Activated T-cell treated with anti-CD3 and anti-CD28 coated beads, Interleukin-2, amount 50 U/mL, for 72 hours (primary cell): ENCODE measurements around the gene GAL3ST1. TPM values are rescaled to one million over a fixed set of nuclear protein-coding genes. Genes with fewer than 3 reads are reported as not detected.

ENCODE experiments used
- ATAC-seq, 2 donors: fragments of 150-1000 bp; cut with Tn5 transposase; replicated peaks in 1 of 2; 2 replicates each; pipeline ENCODE4 v1.10.0; 2021; ENCODE audit warnings: moderate library complexity in 2 of 2, mild to moderate bottlenecking in 1 of 2
- DNase-seq, 2 donors: peaks; one replicate each; pipeline ENCODE4 v3.0.0; 2021 to 2022; ENCODE audit warnings: mixed read lengths in 1 of 2
- H3K27ac Mint-ChIP-seq: one replicate; pipeline ENCODE4 v1.8.0; 2022; ENCODE audit warnings: mild to moderate bottlenecking, moderate library complexity, mixed read lengths
- H3K27me3 Mint-ChIP-seq: one replicate; pipeline ENCODE4 v1.8.0; 2022; ENCODE audit warnings: low read depth, mixed read lengths
- H3K36me3 Mint-ChIP-seq, 2 donors: one replicate each; pipeline ENCODE4 v1.8.0; 2022; ENCODE audit warnings: mixed read lengths in 2 of 2, mild to moderate bottlenecking in 1 of 2; ENCODE audit not compliant: insufficient read depth in 2 of 2
- H3K4me1 Mint-ChIP-seq: one replicate; pipeline ENCODE4 v1.8.0; 2022; ENCODE audit warnings: low read depth, mixed read lengths
- H3K4me3 Mint-ChIP-seq, 2 donors: one replicate each; pipeline ENCODE4 v1.8.0; 2022; ENCODE audit warnings: mild to moderate bottlenecking in 2 of 2, mixed read lengths in 2 of 2, moderate library complexity in 2 of 2
- H3K9me3 Mint-ChIP-seq, 2 donors: one replicate each; pipeline ENCODE4 v1.8.0; 2022; ENCODE audit warnings: mixed read lengths in 2 of 2
- total RNA-seq, 2 donors: library from RNA; stranded (reverse); gene quantifications; one replicate each; pipeline ENCODE4 v1.2.3, GENCODE V29; 2022

Gene GAL3ST1
- total RNA-seq, 2 donors from 2014 or later: 1.1 to 1.7 TPM

DNA sequence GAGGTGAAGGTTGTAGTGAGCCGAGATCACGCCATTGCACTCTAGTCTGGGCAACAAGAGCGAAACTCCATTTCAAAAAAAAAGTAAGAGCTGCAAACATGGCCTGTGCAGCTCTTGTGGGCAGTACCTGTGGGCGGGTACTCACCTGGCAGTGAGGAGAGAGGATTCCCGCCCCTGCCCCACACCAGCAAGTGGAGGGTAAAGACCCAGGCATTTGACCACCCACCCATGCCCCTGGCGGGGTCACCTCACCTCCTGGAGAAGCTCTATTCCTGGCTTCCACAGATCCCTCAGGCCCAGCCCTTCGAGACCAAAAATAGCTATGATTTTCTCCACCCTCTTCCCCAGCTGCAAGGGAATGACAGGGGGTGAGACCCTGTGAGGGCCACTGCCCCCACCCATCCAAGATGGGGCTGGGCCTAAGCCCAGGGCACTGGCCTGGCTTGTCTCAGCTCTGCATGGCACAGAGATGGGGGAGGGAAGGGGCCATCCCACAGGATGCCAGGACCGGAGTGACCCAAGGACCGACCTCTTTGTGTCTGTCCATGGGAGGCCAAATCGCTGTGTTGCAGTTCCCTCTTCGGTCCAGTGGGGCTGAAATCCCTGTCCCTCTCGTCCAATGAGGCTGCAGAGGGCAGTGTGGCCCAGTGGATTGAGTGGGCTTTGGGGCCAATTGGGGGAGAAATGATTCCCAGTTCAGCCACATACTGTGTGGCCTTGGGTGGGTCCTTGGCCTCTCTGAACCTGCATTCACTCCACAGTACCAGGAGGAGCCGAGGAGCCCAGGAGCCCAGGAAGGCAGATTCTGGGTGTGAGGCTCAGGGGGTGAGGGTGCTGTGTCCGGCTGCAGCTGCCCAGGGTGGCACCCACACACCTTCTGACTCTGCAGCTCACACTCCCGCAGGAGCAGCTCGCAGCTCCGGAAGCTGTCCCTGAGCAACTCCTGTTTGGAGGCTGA lies 42.5 kb downstream of the GAL3ST1 start:
- Mint-ChIP-seq H3K9me3 (no peaks in the 10 kb centered on the region), H3K36me3 (no peaks in the 10 kb centered on the region), H3K4me1 (no peaks in the 10 kb centered on the region), H3K27me3 (no peaks in the 10 kb centered on the region), H3K27ac (no peak overlapping the region), H3K4me3 (no peak overlapping the region)
- ATAC-seq: no peak
- no peak for DNase-seq

DNA sequence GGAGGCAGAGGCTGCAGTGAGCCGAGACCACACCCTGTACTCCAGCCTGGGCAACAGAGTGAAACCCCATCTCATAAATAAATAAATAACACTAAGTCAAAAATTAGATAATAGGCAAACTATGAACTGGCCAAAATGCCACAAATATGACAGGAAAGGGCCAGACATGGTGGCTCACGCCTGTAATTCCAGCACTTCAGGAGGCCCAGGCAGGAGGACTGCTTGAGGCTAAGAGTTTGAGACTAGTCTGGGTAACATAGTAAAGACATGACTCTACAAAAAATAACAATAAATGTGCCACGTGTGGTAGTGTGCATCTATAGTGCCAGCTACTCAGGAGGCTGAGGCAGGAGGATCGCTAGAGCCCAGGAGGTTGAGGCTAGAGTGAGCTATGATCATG lies 47.8 kb downstream of the GAL3ST1 start:
- no peaks in the 10 kb centered on the region for H3K4me1 Mint-ChIP-seq
- no peak overlapping the region for H3K4me3 Mint-ChIP-seq
- ATAC-seq (no peak), DNase-seq (no peak)
- H3K36me3 Mint-ChIP-seq: no peaks in the 10 kb centered on the region
- no peaks in the 10 kb centered on the region for H3K9me3 Mint-ChIP-seq
- no peak overlapping the region for H3K27ac Mint-ChIP-seq
- H3K27me3 Mint-ChIP-seq: no peaks in the 10 kb centered on the region

DNA sequence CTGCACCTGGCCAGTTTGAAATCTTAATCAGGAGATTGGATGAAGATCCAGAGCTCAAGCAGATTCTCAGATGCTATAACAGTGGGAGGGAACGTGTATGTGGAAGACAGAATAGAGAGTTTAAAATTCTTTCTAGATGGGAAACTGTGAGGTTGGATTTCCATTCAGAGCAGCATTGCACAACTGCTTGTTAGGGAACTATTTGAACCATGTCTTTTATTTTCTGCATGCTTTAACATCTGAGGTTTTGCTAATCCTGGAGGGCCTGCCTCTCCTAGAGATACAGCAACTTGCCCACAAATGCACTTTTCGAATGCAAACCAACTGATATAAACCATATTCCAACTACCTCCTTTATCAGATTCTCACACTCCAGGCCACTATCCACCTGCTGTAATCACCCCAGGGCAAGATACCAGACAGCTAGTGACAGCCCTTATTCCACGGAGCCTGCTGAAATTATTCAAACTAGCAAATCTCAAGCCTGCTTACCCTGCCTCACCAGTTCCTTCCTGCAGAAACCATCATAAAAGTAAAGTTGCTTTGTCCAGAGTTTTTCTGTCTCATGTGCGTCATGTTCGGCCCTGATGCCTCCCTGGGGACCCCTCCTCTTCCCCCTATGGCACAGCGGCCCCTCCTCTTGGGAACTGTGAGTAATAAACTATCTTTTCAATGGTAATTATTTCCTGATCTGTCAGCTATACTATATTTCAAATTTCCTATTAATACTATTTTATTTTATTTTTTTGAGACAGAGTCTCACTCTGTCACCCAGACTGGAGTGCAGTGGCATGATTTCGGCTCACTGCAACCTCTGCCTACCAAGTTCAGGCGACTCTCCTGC lies 50.6 kb downstream of the GAL3ST1 start:
- Mint-ChIP-seq H3K27ac (no peak overlapping the region), H3K36me3 (no peaks in the 10 kb centered on the region), H3K9me3 (no peaks in the 10 kb centered on the region), H3K27me3 (no peaks in the 10 kb centered on the region), H3K4me3 (no peak overlapping the region), H3K4me1 (no peaks in the 10 kb centered on the region)
- no peak for ATAC-seq
- no peak for DNase-seq

DNA sequence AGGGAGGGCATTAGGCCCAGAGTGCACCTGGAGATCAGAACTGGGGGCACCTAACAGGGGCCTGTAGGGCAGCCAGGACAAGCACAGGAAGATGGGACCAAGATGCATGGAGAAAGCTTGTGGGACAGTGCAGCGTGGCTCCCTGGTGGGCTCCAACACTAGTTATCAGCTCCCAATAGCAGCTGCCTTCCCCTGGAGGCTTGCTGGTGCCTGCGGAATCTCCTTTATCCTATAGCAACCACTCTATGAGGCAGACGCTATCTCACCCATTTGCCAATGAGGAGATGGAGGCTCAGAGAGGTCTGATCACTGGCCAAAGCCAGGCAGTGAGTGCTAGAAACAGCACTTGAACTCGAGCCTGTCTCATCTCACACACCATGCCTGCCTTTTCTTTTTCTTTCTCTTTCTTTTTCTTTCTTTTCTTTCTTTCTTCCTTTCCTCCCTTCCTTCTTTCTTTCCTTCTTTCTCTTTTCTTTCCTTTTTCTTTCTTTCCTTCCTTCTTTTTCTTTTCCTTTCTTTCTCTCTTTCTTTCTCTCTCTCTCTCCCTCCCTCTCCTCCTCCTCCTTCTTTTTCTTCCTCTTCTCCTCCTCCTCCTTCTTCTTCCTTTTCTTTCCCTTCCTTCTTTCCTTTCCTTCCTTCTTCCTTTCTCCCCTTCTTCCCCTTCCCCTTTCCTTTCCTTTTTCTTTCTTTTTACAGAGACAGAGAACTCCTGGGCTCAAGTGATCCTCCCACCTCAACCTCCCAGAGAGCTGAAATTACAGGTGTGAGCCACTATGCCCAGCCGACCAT lies 52.9 kb downstream of the GAL3ST1 start:
- Mint-ChIP-seq H3K36me3 (no peaks in the 10 kb centered on the region), H3K27ac (no peak overlapping the region), H3K4me1 (no peaks in the 10 kb centered on the region), H3K9me3 (no peaks in the 10 kb centered on the region), H3K27me3 (no peaks in the 10 kb centered on the region), H3K4me3 (no peak overlapping the region)
- ATAC-seq: no peak
- DNase-seq: no peak

DNA sequence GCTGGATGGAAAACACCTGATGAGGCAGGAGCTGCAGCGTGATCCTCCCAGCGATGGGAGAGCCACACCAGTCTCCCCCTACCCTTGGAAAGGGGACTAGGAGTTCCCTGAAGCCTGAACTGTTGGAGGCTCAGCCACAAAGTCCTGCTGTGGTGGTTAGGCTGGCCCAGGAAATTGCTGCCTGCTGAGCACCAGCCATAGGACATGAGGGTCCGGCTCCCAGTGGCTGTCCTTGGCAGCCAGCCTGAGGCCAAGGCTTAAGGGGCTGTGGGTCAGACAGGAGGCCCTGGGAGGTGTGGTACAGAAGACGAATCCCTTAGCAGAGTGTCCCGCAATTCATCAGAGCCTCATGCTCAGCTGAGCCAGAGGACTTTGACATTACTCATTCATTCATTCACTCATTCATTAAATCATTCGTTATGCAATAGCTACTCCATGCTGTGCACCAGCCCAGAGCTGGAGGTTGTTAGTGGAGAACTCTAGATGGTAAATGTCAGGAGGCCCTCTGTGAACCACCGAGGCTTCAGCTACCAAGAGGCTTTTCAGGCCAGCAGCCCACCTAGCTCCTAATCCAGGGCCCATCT lies 54.5 kb downstream of the GAL3ST1 start:
- no peak for DNase-seq
- no peak overlapping the region for H3K27ac Mint-ChIP-seq
- H3K4me1 Mint-ChIP-seq: no peaks in the 10 kb centered on the region

DNA sequence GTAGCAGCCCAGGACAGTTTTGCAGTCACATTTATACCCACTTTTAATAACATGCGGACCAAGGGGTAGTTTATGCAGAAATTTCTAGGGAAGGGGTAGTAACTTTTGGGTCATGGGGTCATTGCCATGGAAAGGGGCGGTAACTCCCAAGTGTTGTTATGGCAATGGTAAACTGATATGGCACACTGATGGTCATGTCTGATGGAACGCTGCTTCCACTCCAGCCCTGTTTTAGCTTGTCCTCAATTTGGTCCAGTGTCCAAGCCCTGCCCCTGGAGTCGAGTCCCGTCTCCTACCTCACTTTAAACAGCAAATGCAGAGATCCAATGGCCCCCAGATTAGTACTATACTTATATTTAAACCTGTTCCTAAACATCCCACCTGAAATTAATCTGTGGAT lies 57.7 kb downstream of the GAL3ST1 start:
- Mint-ChIP-seq H3K9me3 (no peaks in the 10 kb centered on the region), H3K4me1 (no peaks in the 10 kb centered on the region), H3K27me3 (no peaks in the 10 kb centered on the region), H3K27ac (no peak overlapping the region), H3K36me3 (no peaks in the 10 kb centered on the region), H3K4me3 (no peak overlapping the region)
- DNase-seq: no peak
- ATAC-seq: no peak

More for the DNA sequence above, 54.5 kb downstream of the GAL3ST1 start:
- no peak for ATAC-seq
- Mint-ChIP-seq H3K27me3 (no peaks in the 10 kb centered on the region), H3K4me3 (no peak overlapping the region), H3K9me3 (no peaks in the 10 kb centered on the region), H3K36me3 (no peaks in the 10 kb centered on the region)

DNA sequence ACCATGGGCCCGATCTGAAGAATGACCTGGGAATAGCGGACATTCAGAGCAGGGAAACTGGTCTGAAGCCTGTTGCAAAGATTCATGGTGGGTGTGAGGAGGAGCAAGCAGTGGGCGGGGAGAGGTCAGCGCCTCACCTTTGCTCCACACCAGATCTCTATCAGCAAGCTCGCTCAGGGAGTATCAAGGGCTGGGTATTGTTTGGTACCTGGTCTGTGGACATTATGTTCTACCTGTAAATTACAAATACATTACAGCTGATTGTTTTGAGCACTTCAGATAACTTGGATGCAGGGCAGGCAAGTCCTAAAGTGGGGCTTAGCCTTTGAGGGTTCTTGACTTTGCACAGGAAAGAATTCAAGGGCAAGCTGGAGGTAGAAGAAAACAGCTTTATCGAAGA lies 58.2 kb downstream of the GAL3ST1 start:
- Mint-ChIP-seq H3K9me3 (no peaks in the 10 kb centered on the region), H3K4me1 (no peaks in the 10 kb centered on the region), H3K36me3 (no peaks in the 10 kb centered on the region), H3K27ac (no peak overlapping the region), H3K27me3 (no peaks in the 10 kb centered on the region), H3K4me3 (no peak overlapping the region)
- no peak for ATAC-seq
- DNase-seq: no peak

DNA sequence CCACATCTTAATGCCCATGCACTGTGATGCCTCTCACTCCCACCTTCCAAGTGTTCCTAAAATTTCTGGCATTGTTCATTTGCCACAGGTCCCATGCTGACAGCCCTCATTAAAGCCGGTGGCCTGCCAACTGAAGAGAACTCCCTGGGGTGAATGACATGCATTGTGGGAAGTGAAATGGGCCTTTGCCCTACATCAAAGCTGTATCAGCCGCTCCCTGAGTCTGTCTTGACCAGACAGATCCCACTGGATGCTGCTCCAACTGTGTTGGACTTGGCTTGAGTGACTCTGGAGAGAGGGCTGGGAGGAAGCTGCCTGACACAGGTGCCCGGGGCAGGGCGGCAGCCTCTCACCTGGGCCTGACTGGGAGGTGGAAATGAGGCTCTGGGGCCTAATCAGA lies 60.2 kb downstream of the GAL3ST1 start:
- H3K4me3 Mint-ChIP-seq: no peak overlapping the region
- no peak for DNase-seq
- no peaks in the 10 kb centered on the region for H3K27me3 Mint-ChIP-seq
- ATAC-seq: no peak
- H3K4me1 Mint-ChIP-seq: no peaks in the 10 kb centered on the region
- H3K9me3 Mint-ChIP-seq: no peaks in the 10 kb centered on the region
- no peaks in the 10 kb centered on the region for H3K36me3 Mint-ChIP-seq
- H3K27ac Mint-ChIP-seq: no peak overlapping the region

DNA sequence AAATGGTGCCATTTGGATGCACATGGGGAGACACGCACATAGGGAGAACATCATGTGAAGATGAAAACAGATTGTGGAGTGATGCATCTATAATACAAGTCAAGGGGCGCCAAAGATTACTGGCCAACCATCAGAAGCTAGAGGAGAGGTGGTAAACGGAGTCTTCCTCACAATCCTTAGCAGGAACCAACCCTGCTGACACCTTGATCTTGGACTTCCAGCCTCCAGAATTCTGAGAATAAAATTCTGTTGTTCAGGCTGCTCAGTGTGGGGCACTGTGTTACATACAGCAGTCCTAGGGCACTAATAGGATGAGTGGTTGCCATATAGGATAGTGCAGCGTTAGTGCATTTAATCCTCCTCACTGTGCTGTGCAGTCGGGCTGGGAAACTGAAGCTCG lies 61.0 kb downstream of the GAL3ST1 start:
- DNase-seq (no peak), ATAC-seq (no peak)
- H3K9me3 Mint-ChIP-seq: no peaks in the 10 kb centered on the region
- no peaks in the 10 kb centered on the region for H3K4me1 Mint-ChIP-seq
- H3K27ac Mint-ChIP-seq: no peak overlapping the region
- H3K36me3 Mint-ChIP-seq: no peaks in the 10 kb centered on the region
- no peak overlapping the region for H3K4me3 Mint-ChIP-seq
- no peaks in the 10 kb centered on the region for H3K27me3 Mint-ChIP-seq

DNA sequence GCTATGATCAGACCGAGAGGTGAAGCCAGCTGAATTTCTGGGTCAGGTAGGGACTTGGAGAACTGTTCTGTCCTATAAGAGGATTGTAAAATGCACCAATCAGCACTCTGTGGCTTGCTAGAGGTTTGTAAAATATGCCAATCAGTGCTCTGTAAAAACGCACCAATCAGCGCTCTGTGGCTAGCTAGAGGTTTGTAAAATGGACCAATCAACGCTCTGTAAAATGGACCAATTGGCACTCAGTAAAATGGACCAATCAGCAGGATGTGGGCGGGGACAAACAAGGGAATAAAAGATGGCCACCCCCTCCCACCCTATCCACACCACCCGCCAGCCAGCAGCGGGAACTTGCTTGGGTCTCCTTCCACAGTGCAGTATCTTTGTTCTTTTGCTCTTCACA lies 62.6 kb downstream of the GAL3ST1 start:
- ATAC-seq: no peak
- H3K9me3 Mint-ChIP-seq: no peaks in the 10 kb centered on the region
- H3K4me3 Mint-ChIP-seq: no peak overlapping the region
- H3K36me3 Mint-ChIP-seq: no peaks in the 10 kb centered on the region
- no peaks in the 10 kb centered on the region for H3K27me3 Mint-ChIP-seq
- DNase-seq: no peak
- H3K27ac Mint-ChIP-seq: no peak overlapping the region
- no peaks in the 10 kb centered on the region for H3K4me1 Mint-ChIP-seq

DNA sequence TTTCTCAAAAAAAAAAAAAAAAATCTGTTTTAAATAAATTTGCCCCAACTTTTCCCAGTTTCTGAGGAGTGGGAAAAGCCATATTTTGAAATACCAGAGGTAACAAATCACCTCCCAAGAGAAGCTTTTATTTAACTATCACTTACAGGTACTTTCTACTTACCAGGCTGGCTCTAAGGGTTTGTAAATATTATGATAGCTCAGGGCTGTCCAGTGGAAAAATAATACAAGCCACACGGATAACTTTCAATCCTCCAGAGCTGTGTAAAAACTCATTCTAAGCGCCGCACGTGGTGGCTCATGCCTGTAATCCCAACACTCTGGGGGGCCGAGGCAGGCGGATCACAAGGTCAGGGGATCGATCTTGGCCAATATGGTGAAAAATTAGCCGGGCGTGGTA lies 63.4 kb downstream of the GAL3ST1 start:
- Mint-ChIP-seq H3K36me3 (no peaks in the 10 kb centered on the region), H3K4me1 (no peaks in the 10 kb centered on the region), H3K27ac (no peak overlapping the region), H3K4me3 (no peak overlapping the region), H3K9me3 (no peaks in the 10 kb centered on the region), H3K27me3 (no peaks in the 10 kb centered on the region)
- DNase-seq (no peak), ATAC-seq (no peak)

DNA sequence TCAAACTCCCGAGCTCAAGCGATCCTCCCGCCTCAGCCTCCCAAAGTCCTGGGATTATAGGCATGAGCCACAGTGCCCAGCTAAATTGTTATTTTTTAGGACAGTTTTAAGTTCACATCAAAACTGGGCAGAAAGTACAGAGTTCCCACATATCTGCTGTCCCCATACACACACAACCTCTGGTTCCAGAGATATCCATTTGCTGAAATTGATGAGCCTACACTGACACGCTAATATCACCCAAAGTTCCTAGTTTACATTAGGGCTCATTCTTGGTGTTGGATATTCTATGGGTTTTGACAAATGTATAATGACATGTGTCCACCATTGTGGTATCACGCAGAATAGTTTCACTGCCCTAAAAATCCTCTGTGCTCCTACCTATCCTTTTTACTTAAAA lies 66.2 kb downstream of the GAL3ST1 start:
- ATAC-seq: no peak
- DNase-seq: no peak
- no peak overlapping the region for H3K4me3 Mint-ChIP-seq
- no peak overlapping the region for H3K27ac Mint-ChIP-seq
- no peaks in the 10 kb centered on the region for H3K4me1 Mint-ChIP-seq
- peaks cover 11% of the 10 kb centered on the region for H3K27me3 Mint-ChIP-seq
- no peaks in the 10 kb centered on the region for H3K36me3 Mint-ChIP-seq
- no peaks in the 10 kb centered on the region for H3K9me3 Mint-ChIP-seq
